HepG2 (cell line): Measurements from ENCODE around the gene TUBB4A. TPM values are rescaled to one million over a fixed set of nuclear protein-coding genes. Genes with fewer than 3 reads are reported as not detected.

ENCODE experiments used
- ATF5 ChIP-seq: sonication (generic); formaldehyde crosslinking; IDR thresholded peaks from 2 replicates; pipeline ENCODE4 v1.4.0; 2020; ENCODE audit warnings: mild to moderate bottlenecking, low read depth, missing genetic modification reagents
- DMAP1 ChIP-seq: IDR thresholded peaks from 2 replicates; pipeline ENCODE4 v1.6.1; 2016
- GFI1 ChIP-seq: sonication (generic); formaldehyde crosslinking; IDR thresholded peaks from 2 replicates; pipeline ENCODE4 v1.5.0; 2020; ENCODE audit warnings: missing genetic modification reagents, mild to moderate bottlenecking, borderline replicate concordance
- HDAC6 ChIP-seq: fragments of 200-600 bp; sonication (generic); IDR thresholded peaks from 2 replicates; pipeline ENCODE4 v1.7.0; 2017; ENCODE audit warnings: mild to moderate bottlenecking, antibody characterized with exemption, low read length, low read depth
- KDM5A ChIP-seq: fragments of 200-600 bp; sonication (generic); IDR thresholded peaks from 2 replicates; pipeline ENCODE4 v1.7.0; 2018; ENCODE audit warnings: antibody characterized with exemption, mild to moderate bottlenecking, low read length, borderline replicate concordance
- MAX ChIP-seq: IDR thresholded peaks from 2 replicates; pipeline ENCODE4 v1.6.1; 2012; ENCODE audit warnings: inconsistent platforms
- PBX2 ChIP-seq: IDR thresholded peaks from 2 replicates; pipeline ENCODE4 v1.6.1; 2016; ENCODE audit warnings: control low read depth
- PRDM10 ChIP-seq: sonication (generic); formaldehyde crosslinking; IDR thresholded peaks from 2 replicates; pipeline ENCODE4 v1.4.0; 2020; ENCODE audit warnings: low read depth, missing genetic modification reagents
- SMAD9 ChIP-seq: sonication (generic); formaldehyde crosslinking; IDR thresholded peaks from 2 replicates; pipeline ENCODE4 v1.5.1; 2020; ENCODE audit warnings: mild to moderate bottlenecking, missing genetic modification reagents
- SMARCC2 ChIP-seq: fragments of 450-650 bp; IDR thresholded peaks from 2 replicates; pipeline ENCODE4 v1.6.1; 2017; ENCODE audit warnings: antibody characterized with exemption, mild to moderate bottlenecking
- SP2 ChIP-seq: sonication (generic); formaldehyde crosslinking; IDR thresholded peaks from 2 replicates; pipeline ENCODE4 v1.5.1; 2020; ENCODE audit warnings: mild to moderate bottlenecking, missing genetic modification reagents
- TBX3 ChIP-seq: fragments of 450-650 bp; IDR thresholded peaks from 2 replicates; pipeline ENCODE4 v1.6.1; 2017; ENCODE audit warnings: antibody characterized with exemption, mild to moderate bottlenecking, inconsistent platforms, borderline replicate concordance
- ZNF280B ChIP-seq: sonication (generic); formaldehyde crosslinking; IDR thresholded peaks from 2 replicates; pipeline ENCODE4 v1.5.0; 2020; ENCODE audit warnings: missing genetic modification reagents, mild to moderate bottlenecking, borderline replicate concordance
- ZNF468 ChIP-seq: sonication (generic); formaldehyde crosslinking; IDR thresholded peaks from 2 replicates; pipeline ENCODE4 v1.8.0; 2022; ENCODE audit warnings: mild to moderate bottlenecking, moderate library complexity, missing genetic modification reagents
- ZNF558 ChIP-seq: sonication (generic); formaldehyde crosslinking; IDR thresholded peaks from 2 replicates; pipeline ENCODE4 v1.9.0; 2022; ENCODE audit warnings: mild to moderate bottlenecking, missing genetic modification reagents, borderline replicate concordance
- ZNF569 ChIP-seq: sonication (generic); formaldehyde crosslinking; IDR thresholded peaks from 2 replicates; pipeline ENCODE4 v1.5.0; 2020; ENCODE audit warnings: mild to moderate bottlenecking, missing genetic modification reagents, moderate library complexity, borderline replicate concordance
- ZNF678 ChIP-seq: sonication (generic); formaldehyde crosslinking; IDR thresholded peaks from 2 replicates; pipeline ENCODE4 v1.4.0; 2020; ENCODE audit warnings: mild to moderate bottlenecking, missing genetic modification reagents
- ZUFSP ChIP-seq: sonication (generic); formaldehyde crosslinking; IDR thresholded peaks from 2 replicates; pipeline ENCODE4 v1.9.0; 2021; ENCODE audit warnings: missing genetic modification reagents, mild to moderate bottlenecking, borderline replicate concordance
- polyA plus RNA-seq, 8 experiments: library from polyadenylated mRNA; depleted of rRNA in 3 of 8; stranded (reverse) in 7 of 8; unstranded in 1 of 8; fragments of >200 nt; fragmentation: Illumina TruSeq in 4 of 8; extraction: Trizol in 4 of 8; gene quantifications; 2 replicates each; pipeline versions ENCODE4 v1.2.1 to v1.2.3, GENCODE V29; 2011 to 2016; ENCODE audit warnings: low read depth in 4 of 8, missing spikeins in 1 of 8, mixed read lengths in 1 of 8; ENCODE audit not compliant: insufficient read depth in 1 of 8
- total RNA-seq, 5 experiments: library from RNA; depleted of rRNA; stranded (reverse); fragments of >200 nt; fragmentation: Illumina TruSeq; extraction: Trizol; gene quantifications; 2 replicates each; pipeline ENCODE4 v1.2.3, GENCODE V29; 2016; ENCODE audit warnings: low read depth in 1 of 5

The TUBB4A gene
- total and polyA plus RNA-seq, 2 of the 13 experiments (the other 11 are each of a cell fraction or from before 2014, with no cell fraction given): not detected

GRCh38 chr19:6460099-6460884 lies 41.8 kb downstream of the TUBB4A start (continued):
- TF ChIP-seq PRDM10 (CRISPR knock-in tag): no peak
- TF ChIP-seq HDAC6: no peak
- no peak for TF ChIP-seq ZNF569 (CRISPR knock-in tag)
- TF ChIP-seq DMAP1 (CRISPR knock-in tag): peak; percentile 63; the same call in 1 of the 2 replicates
- peak; percentile 36; the same call in 1 of the 2 replicates for TF ChIP-seq KDM5A
- no peak for TF ChIP-seq ATF5 (CRISPR knock-in tag)
- TF ChIP-seq TBX3: no peak
- TF ChIP-seq ZNF678 (CRISPR knock-in tag): no peak
- no peak for TF ChIP-seq SMAD9 (CRISPR knock-in tag)
- TF ChIP-seq SP2 (CRISPR knock-in tag): peak; percentile 46; the same call in 1 of the 2 replicates
- no peak for TF ChIP-seq ZNF468 (CRISPR knock-in tag)
- no peak for TF ChIP-seq ZNF280B
- TF ChIP-seq ZNF558 (CRISPR knock-in tag): no peak
- no peak for TF ChIP-seq PBX2
- TF ChIP-seq SMARCC2: no peak
- no peak for TF ChIP-seq ZUFSP (CRISPR knock-in tag)
- TF ChIP-seq MAX: 0 out of 2 replicates have a peak, but pooled peaks have one; percentile 42
- TF ChIP-seq GFI1: no peak
